Mesenchymal stem cell (in vitro differentiated cells and primary cell): ENCODE results near the gene CEP162.

ENCODE experiments used
- DNase-seq: peaks from one replicate; pipeline ENCODE4 v3.0.0-alpha.2; 2013
- H2AFZ ChIP-seq: one replicate; pipeline ENCODE4 v1.6.1; 2013; ENCODE audit warnings: low read depth, mild to moderate bottlenecking, control low read depth, inconsistent platforms, low read length, moderate library complexity
- H2AK5ac ChIP-seq: 2 replicates; pipeline ENCODE4 v1.6.1; 2013; ENCODE audit warnings: low read length, moderate library complexity, mild to moderate bottlenecking, inconsistent platforms; ENCODE audit not compliant: severe bottlenecking
- H2BK120ac ChIP-seq: one replicate; pipeline ENCODE4 v1.6.1; 2013; ENCODE audit warnings: low read depth, mild to moderate bottlenecking, inconsistent platforms, low read length, moderate library complexity
- H2BK12ac ChIP-seq, 2 experiments: one replicate each; pipeline ENCODE4 v1.6.1; 2013; ENCODE audit warnings: inconsistent platforms in 2 of 2, low read length in 2 of 2, mild to moderate bottlenecking in 2 of 2, moderate library complexity in 2 of 2, control low read depth in 1 of 2
- H2BK15ac ChIP-seq: one replicate; pipeline ENCODE4 v1.6.1; 2013; ENCODE audit warnings: mild to moderate bottlenecking, low read depth, inconsistent platforms; ENCODE audit not compliant: poor library complexity, severe bottlenecking
- H2BK5ac ChIP-seq: 2 replicates; pipeline ENCODE4 v1.6.1; 2013; ENCODE audit warnings: low read depth, mild to moderate bottlenecking, low read length, control low read depth, inconsistent platforms; ENCODE audit not compliant: poor library complexity, severe bottlenecking
- H3K14ac ChIP-seq, 2 experiments: one replicate each; pipeline ENCODE4 v1.6.1; 2013; ENCODE audit warnings: inconsistent platforms in 2 of 2, low read length in 2 of 2, control low read depth in 1 of 2, mild to moderate bottlenecking in 1 of 2, moderate library complexity in 1 of 2
- H3K18ac ChIP-seq, 2 experiments: one replicate each; pipeline ENCODE4 v1.6.1; 2013; ENCODE audit warnings: inconsistent platforms in 2 of 2, low read length in 2 of 2, control low read depth in 1 of 2, low read depth in 1 of 2, mild to moderate bottlenecking in 1 of 2
- H3K23ac ChIP-seq, 2 experiments: one replicate each; pipeline ENCODE4 v1.6.1; 2013; ENCODE audit warnings: inconsistent platforms in 2 of 2, low read length in 2 of 2, mild to moderate bottlenecking in 2 of 2, moderate library complexity in 2 of 2, control low read depth in 1 of 2
- H3K27ac ChIP-seq: 2 replicates; pipeline ENCODE4 v1.5.1; 2013; ENCODE audit warnings: mild to moderate bottlenecking, moderate library complexity, low read length, control low read depth, inconsistent platforms; ENCODE audit not compliant: poor library complexity, severe bottlenecking
- H3K27me3 ChIP-seq, 2 experiments: 2 replicates each; pipeline versions ENCODE4 v1.6.1 to v1.7.0; 2013; ENCODE audit warnings: low read length in 2 of 2, mild to moderate bottlenecking in 2 of 2, moderate library complexity in 2 of 2, control low read depth in 1 of 2, inconsistent platforms in 1 of 2; ENCODE audit not compliant: control insufficient read depth in 1 of 2, insufficient read depth in 1 of 2
- H3K36me3 ChIP-seq, 2 experiments: 2 replicates each; pipeline versions ENCODE4 v1.6.1 to v1.7.0; 2013; ENCODE audit warnings: low read length in 2 of 2, control low read depth in 1 of 2, inconsistent platforms in 1 of 2, low read depth in 1 of 2, mild to moderate bottlenecking in 1 of 2; ENCODE audit not compliant: insufficient read depth in 2 of 2, control insufficient read depth in 1 of 2
- H3K4ac ChIP-seq, 2 experiments: one replicate each; pipeline ENCODE4 v1.6.1; 2013; ENCODE audit warnings: inconsistent platforms in 2 of 2, low read length in 2 of 2, mild to moderate bottlenecking in 2 of 2, moderate library complexity in 2 of 2, control low read depth in 1 of 2, low read depth in 1 of 2
- H3K4me1 ChIP-seq: 2 replicates; pipeline ENCODE4 v1.6.1; 2013; ENCODE audit warnings: low read depth, low read length, control low read depth; ENCODE audit not compliant: control insufficient read depth, insufficient read depth
- H3K4me2 ChIP-seq: 2 replicates; pipeline ENCODE4 v1.6.1; 2013; ENCODE audit warnings: low read length, mild to moderate bottlenecking, inconsistent platforms; ENCODE audit not compliant: poor library complexity, severe bottlenecking
- H3K4me3 ChIP-seq, 2 experiments: 2 replicates each; pipeline versions ENCODE4 v1.5.1 to v1.7.0; 2013; ENCODE audit warnings: low read length in 2 of 2, mild to moderate bottlenecking in 2 of 2, control low read depth in 1 of 2, low read depth in 1 of 2; ENCODE audit not compliant: insufficient read depth in 1 of 2
- H3K79me1 ChIP-seq: replicated peaks from 2 replicates; pipeline ENCODE4 v1.6.1; 2013; ENCODE audit warnings: mild to moderate bottlenecking, control low read depth, low read length, inconsistent platforms; ENCODE audit not compliant: poor library complexity, severe bottlenecking
- H3K9ac ChIP-seq: 2 replicates; pipeline ENCODE4 v1.7.0; 2013; ENCODE audit warnings: mild to moderate bottlenecking, low read length, moderate library complexity
- H3K9me3 ChIP-seq: 2 replicates; pipeline ENCODE4 v1.7.0; 2013; ENCODE audit warnings: mild to moderate bottlenecking, low read length; ENCODE audit not compliant: control insufficient read depth
- H4K8ac ChIP-seq: one replicate; pipeline ENCODE4 v1.6.1; 2013; ENCODE audit warnings: inconsistent platforms, mild to moderate bottlenecking, low read length, moderate library complexity
- H4K91ac ChIP-seq: one replicate; pipeline ENCODE4 v1.6.1; 2013; ENCODE audit warnings: mild to moderate bottlenecking, low read length, inconsistent platforms
- WGBS: methylation state at CpG from one replicate; pipeline ENCODE4 v1.1.7; 2013; ENCODE audit warnings: mixed read lengths; 5-methylcytosine and 5-hydroxymethylcytosine counted together

Gene CEP162

DNA sequence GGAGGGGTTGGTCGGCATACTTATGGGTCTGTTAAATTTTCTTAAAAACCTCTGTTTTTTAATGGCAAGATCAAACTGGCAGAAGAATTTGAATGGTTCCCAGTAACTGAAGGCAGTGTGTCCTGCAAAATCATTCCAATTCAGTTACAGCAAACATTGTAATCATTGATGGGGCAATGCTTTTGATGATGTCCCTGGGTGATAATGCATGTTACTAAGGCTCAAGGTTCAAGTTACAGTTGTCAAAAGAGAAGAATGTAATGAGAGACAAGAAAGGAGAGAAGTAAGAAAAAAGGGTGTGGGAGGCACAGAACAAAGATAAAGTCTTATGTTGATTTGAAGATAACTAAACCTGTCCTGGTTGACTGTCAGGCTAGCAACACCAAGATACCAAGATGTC, 54.9 kb downstream of the CEP162 start:
- Histone ChIP-seq H2BK15ac (no peak overlapping the region), H4K91ac (no peak overlapping the region), H2AK5ac (no peak overlapping the region), H2AFZ (no peak overlapping the region), H2BK120ac (no peak overlapping the region), H3K27me3 (no peaks in the 10 kb centered on the region), H3K9ac (no peak overlapping the region), H3K36me3 (peaks cover 3 to 36% of the 10 kb centered on the region in 2 experiments), H3K14ac (no peak overlapping the region), H3K4me3 (no peak overlapping the region), H2BK12ac (no peak overlapping the region), H4K8ac (no peak overlapping the region), H3K4me1 (no peaks in the 10 kb centered on the region), H3K79me1 (peaks cover 2% of the 10 kb centered on the region), H2BK5ac (no peak overlapping the region), H3K18ac (no peak overlapping the region), H3K4ac (no peak overlapping the region), H3K27ac (no peak overlapping the region), H3K4me2 (no peak overlapping the region), H3K9me3 (no peaks in the 10 kb centered on the region), H3K23ac (no peak overlapping the region)
- no peak for DNase-seq
- WGBS, result 100% methylated on average over 1 of the region's 1 CpG

DNA sequence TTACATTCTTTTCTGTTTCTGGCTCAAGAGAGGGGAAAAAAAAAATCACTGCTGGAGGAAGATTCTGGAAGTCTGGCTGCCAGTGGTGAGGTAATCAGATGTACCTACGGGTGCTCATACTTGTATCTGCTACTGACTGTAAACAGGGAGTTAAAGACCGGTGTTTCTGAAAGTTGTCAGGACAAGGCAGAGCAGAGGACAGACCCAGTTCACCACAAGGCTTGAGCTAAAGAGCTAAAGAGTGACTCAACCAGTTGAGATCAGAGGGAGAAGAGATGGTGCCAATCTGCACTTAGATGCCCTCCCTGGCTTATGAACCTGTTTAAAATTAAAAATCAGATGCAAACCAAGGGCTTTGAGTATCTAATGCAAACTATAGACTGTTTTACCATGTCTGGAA, 55.4 kb downstream of the CEP162 start:
- Histone ChIP-seq H3K36me3 (peaks cover 3 to 36% of the 10 kb centered on the region in 2 experiments), H3K27ac (no peak overlapping the region), H2BK120ac (no peak overlapping the region), H3K23ac (no peak overlapping the region), H3K9me3 (no peaks in the 10 kb centered on the region), H3K14ac (no peak overlapping the region), H3K4me3 (no peak overlapping the region), H2AFZ (no peak overlapping the region), H3K27me3 (no peaks in the 10 kb centered on the region), H2BK12ac (no peak overlapping the region), H3K4ac (no peak overlapping the region), H3K9ac (no peak overlapping the region), H4K91ac (no peak overlapping the region), H2BK5ac (no peak overlapping the region), H3K79me1 (no peaks in the 10 kb centered on the region), H4K8ac (no peak overlapping the region), H2AK5ac (no peak overlapping the region), H3K18ac (no peak overlapping the region), H2BK15ac (no peak overlapping the region), H3K4me2 (no peak overlapping the region), H3K4me1 (no peaks in the 10 kb centered on the region)
- WGBS, result 90% methylated on average over 2 of the region's 2 CpGs
- no peak for DNase-seq

DNA sequence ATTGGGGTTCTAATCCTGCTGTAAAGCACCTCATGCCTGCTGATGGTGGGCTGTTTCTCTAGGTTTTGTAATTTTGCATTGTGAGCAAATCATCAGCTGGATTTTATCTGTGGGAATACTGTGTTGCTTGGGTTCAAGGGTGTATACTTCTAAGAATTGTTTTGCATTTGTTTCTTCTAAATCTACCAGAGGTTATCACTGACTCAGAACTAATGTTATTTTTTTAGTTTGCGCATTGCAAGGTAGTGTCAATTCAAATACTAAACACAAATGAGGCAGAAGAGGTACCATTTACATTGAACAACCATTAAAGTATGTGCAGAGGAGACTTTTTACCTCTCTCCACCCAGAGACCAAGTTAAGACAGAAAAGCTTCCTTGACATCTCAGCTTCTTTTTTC, 60.0 kb downstream of the CEP162 start:
- no peak overlapping the region for H2BK5ac ChIP-seq
- H3K36me3 ChIP-seq, result peaks cover 3 to 35% of the 10 kb centered on the region in 2 experiments
- no peak overlapping the region for H2BK15ac ChIP-seq
- WGBS, result no CpG with 5 or more reads among the region's 1 CpG
- H2AK5ac ChIP-seq, result no peak overlapping the region
- no peak overlapping the region for H3K14ac ChIP-seq
- H3K18ac ChIP-seq, result no peak overlapping the region
- no peaks in the 10 kb centered on the region for H3K27me3 ChIP-seq
- H3K23ac ChIP-seq, result no peak overlapping the region
- no peak overlapping the region for H2BK12ac ChIP-seq
- no peak overlapping the region for H4K91ac ChIP-seq
- H3K4me3 ChIP-seq, result no peak overlapping the region
- H3K4ac ChIP-seq, result no peak overlapping the region
- H3K9me3 ChIP-seq, result no peaks in the 10 kb centered on the region
- no peak overlapping the region for H2BK120ac ChIP-seq
- no peak overlapping the region for H4K8ac ChIP-seq
- H3K27ac ChIP-seq, result no peak overlapping the region
- H2AFZ ChIP-seq, result no peak overlapping the region
- no peak overlapping the region for H3K9ac ChIP-seq
- H3K79me1 ChIP-seq, result no peaks in the 10 kb centered on the region
- no peak for DNase-seq
- H3K4me1 ChIP-seq, result no peaks in the 10 kb centered on the region
- no peak overlapping the region for H3K4me2 ChIP-seq

DNA sequence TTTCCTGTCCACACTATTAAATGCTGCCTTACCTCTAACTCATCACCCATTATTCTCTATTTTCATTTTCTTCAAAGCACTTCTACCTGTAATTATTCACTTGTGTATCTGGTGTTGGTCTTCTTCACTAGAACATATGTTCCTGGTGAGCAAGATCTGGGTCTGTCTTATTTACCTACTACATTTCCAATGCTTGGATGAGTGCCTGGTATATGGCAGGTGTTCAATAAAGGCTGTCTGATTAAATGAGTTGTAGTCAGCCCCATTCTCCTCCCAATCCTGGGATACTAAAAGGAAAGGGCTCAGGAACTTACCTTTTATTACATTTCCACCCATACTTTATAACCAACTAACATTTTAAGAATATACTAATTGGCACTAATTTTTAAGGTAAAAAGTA, 61.0 kb downstream of the CEP162 start:
- H3K18ac ChIP-seq, result no peak overlapping the region
- no peaks in the 10 kb centered on the region for H3K79me1 ChIP-seq
- no peak overlapping the region for H3K14ac ChIP-seq
- H2BK5ac ChIP-seq, result no peak overlapping the region
- no peaks in the 10 kb centered on the region for H3K4me1 ChIP-seq
- no peak overlapping the region for H3K4ac ChIP-seq
- H3K27ac ChIP-seq, result no peak overlapping the region
- H3K27me3 ChIP-seq, result no peaks in the 10 kb centered on the region
- peaks cover 3 to 31% of the 10 kb centered on the region in 2 experiments for H3K36me3 ChIP-seq
- no peak overlapping the region for H3K9ac ChIP-seq
- H3K4me3 ChIP-seq, result no peak overlapping the region
- no peak overlapping the region for H3K23ac ChIP-seq
- no peak overlapping the region for H2AK5ac ChIP-seq
- H2BK120ac ChIP-seq, result no peak overlapping the region
- no peak overlapping the region for H3K4me2 ChIP-seq
- no peak overlapping the region for H2BK12ac ChIP-seq
- H2BK15ac ChIP-seq, result no peak overlapping the region
- H4K91ac ChIP-seq, result no peak overlapping the region
- no peak for DNase-seq
- no peak overlapping the region for H4K8ac ChIP-seq
- no peak overlapping the region for H2AFZ ChIP-seq
- no peaks in the 10 kb centered on the region for H3K9me3 ChIP-seq
